ENCODE data around the gene EPHA3. TPM values are rescaled to one million over a fixed set of nuclear protein-coding genes. Genes with fewer than 3 reads are reported as not detected.

Gene EPHA3
- total and polyA plus RNA-seq, 10 of the 15 experiments (the other 5 are each of a cell fraction or from before 2014, with no cell fraction given), result 0.03 to 39.0 (median 0.07) TPM; not detected in 4

- no peak for TF ChIP-seq CEBPZ (IDR thresholded peaks at IDR 0.05; ENCODE audit: low read depth, low read length)
- no peak for TF ChIP-seq WRNIP1 (IDR thresholded peaks at IDR 0.05; ENCODE audit: borderline replicate concordance, low read depth, low read length)
- no peak for TF ChIP-seq EZH2 (IDR thresholded peaks at IDR 0.05; ENCODE audit: borderline replicate concordance, control insufficient read depth, low read depth, low read length)
- no peak for TF ChIP-seq HDAC2 (IDR thresholded peaks at IDR 0.05)
- TF ChIP-seq IRF3 (IDR thresholded peaks at IDR 0.05), result no peak
- no peak for TF ChIP-seq RELA (IDR thresholded peaks at IDR 0.05; ENCODE audit: borderline replicate concordance, partially characterized antibody)
Measured at GRCh38 chr3:89067736-89068135, 39.7 kb upstream of the EPHA3 start (continued).

GRCh38 chr3:89072642-89073041, 34.8 kb upstream of the EPHA3 start:
- Histone ChIP-seq H2AFZ (ENCODE audit: control insufficient read depth, low read depth, low read length) (no peak overlapping the region), H3K4me3 (no peak overlapping the region), H3K4me1 (ENCODE audit: control insufficient read depth, insufficient read depth, low read length) (no peaks in the 10 kb centered on the region), H3K27me3 (replicated peaks in 1 of 2; ENCODE audit: control insufficient read depth in 2 of 2, insufficient read depth in 2 of 2, low read length in 1 of 2) (no peaks in the 10 kb centered on the region), H3K27ac (ENCODE audit: control insufficient read depth, insufficient read depth) (no peak overlapping the region), H3K9ac (ENCODE audit: control insufficient read depth, insufficient read depth, low read length) (no peak overlapping the region), H4K20me1 (ENCODE audit: control insufficient read depth, insufficient read depth) (no peaks in the 10 kb centered on the region), H3K79me2 (ENCODE audit: control insufficient read depth, insufficient read depth, low read length) (no peaks in the 10 kb centered on the region), H3K4me2 (ENCODE audit: control insufficient read depth, insufficient read depth) (no peak overlapping the region), H3K9me3 (replicated peaks; ENCODE audit: control insufficient read depth, insufficient read depth, low read length) (no peaks in the 10 kb centered on the region), H3K36me3 (ENCODE audit: control insufficient read depth in 2 of 2, insufficient read depth in 2 of 2, low read length in 1 of 2) (no peaks in the 10 kb centered on the region)
- WGBS (ENCODE audit: insufficient coverage, insufficient replicate concordance, low lambda C conversion rate, missing lambda C conversion rate), result 17% methylated on average over 2 of the region's 2 CpGs
- intact Hi-C loops (cut with micrococcal nuclease; ENCODE audit: unreplicated experiment) (no loop called here), in situ Hi-C loops (cut with MboI) (no loop called here)
- no TSS peak for BruUV-seq (replicated peaks)
- CTCF ChIA-PET, result no interaction called here
- no peak for ATAC-seq
- RAD21 ChIA-PET (ENCODE audit: unreplicated experiment), result no interaction called here
- SMC1A ChIA-PET (ENCODE audit: uncharacterized antibody, unreplicated experiment), result no interaction called here
- POLR2A ChIA-PET, result no interaction called here
- no peak for DNase-seq (ENCODE audit: low read depth, low spot score)
- no peak for FAIRE-seq
- TF ChIP-seq ZNF592 (IDR thresholded peaks at IDR 0.05) (no peak), FOXM1 (IDR thresholded peaks at IDR 0.05; ENCODE audit: low read depth, low read length) (no peak), PRDM15 (CRISPR knock-in tag; IDR thresholded peaks at IDR 0.05) (no peak), CBX5 (IDR thresholded peaks at IDR 0.05; ENCODE audit: low read depth) (no peak), TCF3 (IDR thresholded peaks at IDR 0.05; ENCODE audit: borderline replicate concordance, insufficient read depth, low read depth, low read length) (no peak)

Measured in GM12878 (cell line).